ENCODE measurements around the gene MMP8.

The MMP8 gene

GRCh38 chr11:102763440-102763839, 38.7 kb upstream of the MMP8 start:
- TF ChIP-seq TEAD4 (IDR thresholded peaks at IDR 0.05), result no peak
- no peak for TF ChIP-seq CREB1 (IDR thresholded peaks at IDR 0.05; ENCODE audit: low read depth)
- TF ChIP-seq ZBTB7A (IDR thresholded peaks at IDR 0.05; ENCODE audit: low read depth), result no peak
- no peak for TF ChIP-seq NFIC (IDR thresholded peaks at IDR 0.05)
- no peak for TF ChIP-seq EGR1 (IDR thresholded peaks at IDR 0.05)
- no peak for TF ChIP-seq MAX (IDR thresholded peaks at IDR 0.05)
- TF ChIP-seq EP300 (IDR thresholded peaks at IDR 0.05; ENCODE audit: borderline replicate concordance), result no peak
- TF ChIP-seq REST (IDR thresholded peaks at IDR 0.05; ENCODE audit: low read depth), result no peak
- TF ChIP-seq CEBPB (IDR thresholded peaks at IDR 0.05), result no peak
- TF ChIP-seq FOXM1 (IDR thresholded peaks at IDR 0.05; ENCODE audit: borderline replicate concordance, low read depth), result no peak
- TF ChIP-seq TCF12 (IDR thresholded peaks at IDR 0.05; ENCODE audit: low read depth), result no peak
- TF ChIP-seq, protein P1, sequence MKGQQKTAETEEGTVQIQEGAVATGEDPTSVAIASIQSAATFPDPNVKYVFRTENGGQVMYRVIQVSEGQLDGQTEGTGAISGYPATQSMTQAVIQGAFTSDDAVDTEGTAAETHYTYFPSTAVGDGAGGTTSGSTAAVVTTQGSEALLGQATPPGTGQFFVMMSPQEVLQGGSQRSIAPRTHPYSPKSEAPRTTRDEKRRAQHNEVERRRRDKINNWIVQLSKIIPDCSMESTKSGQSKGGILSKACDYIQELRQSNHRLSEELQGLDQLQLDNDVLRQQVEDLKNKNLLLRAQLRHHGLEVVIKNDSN (IDR thresholded peaks at IDR 0.05), result no peak
- no peak for TF ChIP-seq YY1 (IDR thresholded peaks at IDR 0.05; ENCODE audit: low read depth)
- no peak for TF ChIP-seq TAF1 (IDR thresholded peaks at IDR 0.05; ENCODE audit: low read depth)
- no peak for TF ChIP-seq RAD21 (IDR thresholded peaks at IDR 0.05; ENCODE audit: low read depth)

DNA sequence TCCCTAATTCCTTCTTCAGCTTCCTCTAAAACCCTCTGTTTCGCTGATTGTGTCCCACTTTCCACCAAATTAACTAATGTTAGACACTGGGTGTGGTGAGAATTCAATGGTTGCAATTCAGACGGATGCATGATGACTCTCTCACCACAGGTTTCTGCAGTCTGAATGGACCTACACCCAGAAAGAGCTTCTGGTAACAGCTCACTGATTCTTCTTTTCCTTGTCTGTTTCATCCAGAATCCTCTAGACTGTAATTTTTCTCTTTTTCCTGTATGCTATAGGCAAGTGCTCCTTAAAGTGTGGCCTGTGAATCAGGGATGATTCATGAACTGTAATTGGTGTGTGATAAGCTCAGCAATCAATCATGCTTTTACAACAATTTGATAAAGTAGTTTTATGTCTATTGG, 37.6 kb upstream of the MMP8 start:
- no peak for TF ChIP-seq RAD21 (IDR thresholded peaks at IDR 0.05; ENCODE audit: low read depth)

DNA sequence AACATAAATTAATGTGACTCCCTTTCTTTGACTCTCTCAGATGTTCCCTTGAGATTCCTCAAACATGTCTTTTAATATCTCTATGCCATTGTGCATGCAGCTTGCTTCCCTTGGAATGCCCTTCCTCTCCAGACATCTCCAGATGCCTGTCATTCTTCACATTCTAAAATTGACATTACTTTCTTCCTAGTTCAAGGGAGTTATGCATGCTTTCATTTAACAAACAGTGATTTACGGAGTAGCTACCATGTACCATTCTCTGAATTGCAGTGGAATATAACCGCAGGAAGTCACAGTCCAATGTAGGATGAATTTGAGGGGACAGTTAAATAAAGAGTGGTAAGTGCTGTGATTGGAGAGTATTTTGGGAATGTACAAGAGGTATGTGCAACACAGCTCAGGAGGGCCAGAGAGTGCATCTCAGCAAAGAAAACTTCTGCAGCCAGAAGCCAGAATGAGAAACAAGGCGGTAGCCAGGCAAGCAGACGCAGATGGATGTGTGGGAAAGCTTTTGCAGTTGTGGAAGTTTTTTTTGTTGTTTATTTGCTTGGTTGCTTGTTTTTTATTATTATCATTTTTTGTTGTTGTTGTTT, 37.0 kb upstream of the MMP8 start:
- TF ChIP-seq YY1 (IDR thresholded peaks at IDR 0.05; ENCODE audit: low read depth) (no peak), CEBPB (IDR thresholded peaks at IDR 0.05) (no peak), TAF1 (IDR thresholded peaks at IDR 0.05; ENCODE audit: low read depth) (no peak), TEAD4 (IDR thresholded peaks at IDR 0.05) (peak; percentile 19; the same call in 1 of the 2 replicates), CREB1 (IDR thresholded peaks at IDR 0.05; ENCODE audit: low read depth) (no peak)

- TF ChIP-seq CEBPB (IDR thresholded peaks at IDR 0.05) (0 out of 2 replicates have a peak, but pooled peaks have one; percentile 26), MAX (IDR thresholded peaks at IDR 0.05) (no peak)
Observed at GRCh38 chr11:102760344-102761035, 35.7 kb upstream of the MMP8 start.

DNA sequence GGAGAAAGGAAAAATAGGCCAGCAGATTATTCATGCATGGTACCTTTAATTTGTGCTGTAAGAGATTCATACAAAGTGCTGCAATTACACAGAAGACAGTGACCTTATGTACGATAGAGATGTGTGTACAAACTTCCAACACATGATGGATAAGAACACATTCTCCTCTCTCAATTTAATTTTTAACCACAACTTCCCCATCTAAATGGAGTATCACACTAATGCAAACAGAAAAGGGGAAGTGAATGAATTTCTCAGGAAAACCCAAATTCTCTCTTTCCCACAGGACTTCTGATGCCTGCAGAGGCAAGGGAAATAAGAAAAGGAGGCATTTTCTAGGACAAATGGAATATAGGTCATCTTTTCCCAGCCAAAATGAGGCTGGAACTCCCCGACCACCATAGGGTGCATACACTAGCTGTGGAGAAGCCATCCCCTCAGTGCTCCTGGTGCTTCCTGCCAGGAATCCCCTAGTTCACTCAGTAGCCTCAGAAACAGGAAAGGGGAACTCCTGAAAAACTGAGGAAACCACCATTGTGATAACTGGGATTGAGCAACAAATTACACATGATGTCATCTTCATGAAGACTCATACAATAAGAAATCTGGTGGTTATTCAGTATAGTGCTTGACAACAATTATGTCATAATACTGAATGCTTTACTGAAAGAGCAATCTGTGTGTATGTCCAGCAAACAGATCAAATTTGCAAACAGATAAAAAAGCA, 33.2 kb upstream of the MMP8 start:
- TF ChIP-seq EP300 (IDR thresholded peaks at IDR 0.05; ENCODE audit: borderline replicate concordance) (no peak), TCF12 (IDR thresholded peaks at IDR 0.05; ENCODE audit: low read depth) (no peak), MAX (IDR thresholded peaks at IDR 0.05) (no peak), TAF1 (IDR thresholded peaks at IDR 0.05; ENCODE audit: low read depth) (no peak), REST (IDR thresholded peaks at IDR 0.05; ENCODE audit: low read depth) (no peak), EGR1 (IDR thresholded peaks at IDR 0.05) (no peak), FOXM1 (IDR thresholded peaks at IDR 0.05; ENCODE audit: borderline replicate concordance, low read depth) (no peak), RAD21 (IDR thresholded peaks at IDR 0.05; ENCODE audit: low read depth) (no peak), CEBPB (IDR thresholded peaks at IDR 0.05) (no peak), CREB1 (IDR thresholded peaks at IDR 0.05; ENCODE audit: low read depth) (no peak), ZBTB7A (IDR thresholded peaks at IDR 0.05; ENCODE audit: low read depth) (no peak), NFIC (IDR thresholded peaks at IDR 0.05) (no peak), TEAD4 (IDR thresholded peaks at IDR 0.05) (no peak), YY1 (IDR thresholded peaks at IDR 0.05; ENCODE audit: low read depth) (no peak)
- TF ChIP-seq, protein P1 (IDR thresholded peaks at IDR 0.05), result no peak
